NT2/D1 (cell line): ENCODE data around the gene PSKH1.

ENCODE experiments used
- DNase-seq: peaks from one replicate; pipeline ENCODE4 v3.0.0-alpha.2; 2011; ENCODE audit warnings: low read depth, low spot score
- H3K27me3 ChIP-seq: 2 replicates; pipeline ENCODE4 v1.6.0; 2011; ENCODE audit warnings: mild to moderate bottlenecking; ENCODE audit not compliant: insufficient read length, insufficient read depth
- H3K36me3 ChIP-seq: 2 replicates; pipeline ENCODE4 v1.6.1; 2011; ENCODE audit warnings: mild to moderate bottlenecking, low read length, mixed read lengths; ENCODE audit not compliant: insufficient read depth, insufficient read length
- H3K4me1 ChIP-seq: 2 replicates; pipeline ENCODE4 v1.5.1; 2011; ENCODE audit not compliant: insufficient read depth, insufficient read length
- H3K4me3 ChIP-seq: 2 replicates; pipeline ENCODE4 v1.5.1; 2011; ENCODE audit warnings: low read depth; ENCODE audit not compliant: insufficient read length
- H3K9ac ChIP-seq: 2 replicates; pipeline ENCODE4 v1.6.0; 2011; ENCODE audit warnings: low read depth; ENCODE audit not compliant: insufficient read length
- H3K9me3 ChIP-seq: 2 replicates; pipeline ENCODE4 v1.5.1; 2011; ENCODE audit warnings: mild to moderate bottlenecking, low read length; ENCODE audit not compliant: insufficient read depth
- SUZ12 ChIP-seq: IDR thresholded peaks from 2 replicates; pipeline ENCODE4 v1.6.1; 2011; ENCODE audit not compliant: insufficient read length, insufficient read depth; ENCODE audit errors: extremely low read depth
- YY1 ChIP-seq: IDR thresholded peaks from 2 replicates; pipeline ENCODE4 v1.6.1; 2011; ENCODE audit not compliant: insufficient read length, insufficient read depth
- ZNF274 ChIP-seq: IDR thresholded peaks from 2 replicates; pipeline ENCODE4 v1.6.1; 2011; ENCODE audit warnings: mild to moderate bottlenecking, low read depth, low read length

Gene PSKH1

DNA sequence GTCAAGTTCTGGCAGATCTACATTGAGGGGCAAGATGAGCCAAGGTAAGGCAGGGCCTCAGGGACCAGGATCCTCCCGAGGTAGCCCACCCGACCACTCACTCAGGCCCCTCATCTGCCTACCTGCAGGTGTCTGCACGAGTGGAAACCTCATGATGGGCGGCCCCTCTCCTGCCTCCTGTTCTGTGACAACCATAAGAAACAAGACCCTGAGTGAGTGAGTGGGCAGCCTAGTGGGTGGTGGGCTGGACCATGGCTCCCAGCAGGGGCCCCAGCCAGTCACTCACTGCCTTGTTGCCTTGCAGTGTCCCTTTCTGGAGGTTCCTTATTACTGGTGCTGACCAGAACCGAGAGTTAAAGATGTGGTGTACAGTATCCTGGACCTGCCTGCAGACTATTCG is 14.8 kb upstream of the PSKH1 start:
- TF ChIP-seq YY1 (no peak), ZNF274 (no peak), SUZ12 (no peak)
- Histone ChIP-seq H3K4me3 (no peak overlapping the region), H3K27me3 (no peaks in the 10 kb centered on the region), H3K9ac (no peak overlapping the region), H3K4me1 (peaks cover 4% of the 10 kb centered on the region), H3K9me3 (no peaks in the 10 kb centered on the region), H3K36me3 (peaks cover 86% of the 10 kb centered on the region)
- DNase-seq, result no peak

DNA sequence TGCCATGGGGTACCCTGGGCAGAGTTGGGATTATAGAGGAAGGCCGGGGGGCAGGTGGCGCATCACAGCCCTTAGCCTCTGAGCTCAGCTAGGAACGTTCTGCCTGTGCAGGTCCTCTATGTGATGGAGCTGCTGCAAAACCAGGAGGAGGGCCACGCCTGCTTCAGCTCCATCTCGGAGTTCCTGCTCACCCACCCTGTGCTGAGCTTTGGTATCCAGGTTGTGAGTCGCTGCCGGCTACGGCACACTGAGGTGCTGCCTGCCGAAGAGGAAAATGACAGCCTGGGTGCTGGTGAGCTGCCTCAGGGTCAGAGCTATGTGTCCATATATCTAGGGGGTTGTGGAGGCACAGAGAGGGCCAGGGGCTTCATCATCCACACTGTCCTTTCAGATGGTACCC is 14.2 kb upstream of the PSKH1 start:
- Histone ChIP-seq H3K4me3 (no peak overlapping the region), H3K9ac (no peak overlapping the region), H3K4me1 (peaks cover 5% of the 10 kb centered on the region), H3K9me3 (no peaks in the 10 kb centered on the region), H3K36me3 (peaks cover 92% of the 10 kb centered on the region), H3K27me3 (no peaks in the 10 kb centered on the region)
- no peak for DNase-seq
- no peak for TF ChIP-seq YY1
- no peak for TF ChIP-seq SUZ12
- no peak for TF ChIP-seq ZNF274

DNA sequence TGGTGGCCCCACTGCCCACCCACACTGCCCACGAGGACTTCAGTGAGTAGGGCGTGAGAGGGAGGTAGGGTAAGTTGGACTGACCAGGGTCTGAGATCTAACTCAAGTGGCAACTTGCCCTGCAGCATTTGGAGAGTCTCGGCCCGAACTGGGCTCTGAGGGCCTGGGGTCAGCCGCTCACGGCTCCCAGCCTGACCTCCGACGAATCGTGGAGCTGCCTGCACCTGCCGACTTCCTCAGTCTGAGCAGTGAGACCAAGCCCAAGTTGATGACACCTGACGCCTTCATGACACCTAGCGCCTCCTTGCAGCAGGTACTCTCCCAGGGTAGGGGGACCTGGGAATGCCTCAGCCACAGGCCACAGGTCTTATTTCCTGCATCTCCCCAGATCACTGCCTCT is 13.6 kb upstream of the PSKH1 start:
- H3K9ac ChIP-seq, result no peak overlapping the region
- TF ChIP-seq YY1 (no peak), SUZ12 (no peak), ZNF274 (no peak)
- H3K36me3 ChIP-seq, result peaks cover 98% of the 10 kb centered on the region
- no peaks in the 10 kb centered on the region for H3K27me3 ChIP-seq
- H3K4me3 ChIP-seq, result no peak overlapping the region
- peaks cover 10% of the 10 kb centered on the region for H3K4me1 ChIP-seq
- DNase-seq, result no peak
- no peaks in the 10 kb centered on the region for H3K9me3 ChIP-seq

DNA sequence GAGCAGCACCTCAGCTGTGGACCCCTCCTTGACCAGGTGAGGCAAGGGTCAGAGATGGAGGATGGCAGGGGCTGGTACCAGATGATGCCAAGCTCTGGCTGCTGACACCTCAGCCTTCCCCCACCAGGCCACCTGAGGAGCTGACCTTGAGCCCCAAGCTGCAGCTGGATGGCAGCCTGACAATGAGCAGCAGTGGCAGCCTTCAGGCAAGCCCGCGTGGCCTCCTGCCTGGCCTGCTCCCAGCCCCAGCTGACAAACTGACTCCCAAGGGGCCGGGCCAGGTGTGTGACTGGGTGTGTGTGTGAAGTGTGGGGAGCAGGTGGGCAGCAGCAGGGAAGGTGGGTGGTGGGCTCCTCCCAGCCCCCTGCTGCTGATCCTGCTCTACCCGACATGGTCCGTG is 13.1 kb upstream of the PSKH1 start:
- H3K36me3 ChIP-seq, result peaks cover 96% of the 10 kb centered on the region
- DNase-seq, result no peak

DNA sequence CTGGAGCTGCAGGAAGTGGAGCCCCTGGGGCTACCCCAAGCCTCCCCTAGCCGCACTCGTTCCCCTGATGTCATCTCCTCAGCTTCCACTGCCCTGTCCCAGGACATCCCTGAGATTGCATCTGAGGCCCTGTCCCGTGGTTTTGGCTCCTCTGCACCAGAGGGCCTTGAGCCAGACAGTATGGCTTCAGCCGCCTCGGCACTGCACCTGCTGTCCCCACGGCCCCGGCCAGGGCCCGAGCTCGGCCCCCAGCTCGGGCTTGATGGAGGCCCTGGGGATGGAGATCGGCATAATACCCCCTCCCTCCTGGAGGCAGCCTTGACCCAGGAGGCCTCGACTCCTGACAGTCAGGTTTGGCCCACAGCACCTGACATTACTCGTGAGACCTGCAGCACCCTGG is 12.5 kb upstream of the PSKH1 start:
- Histone ChIP-seq H3K4me1 (peaks cover 10% of the 10 kb centered on the region), H3K9ac (no peak overlapping the region), H3K27me3 (no peaks in the 10 kb centered on the region), H3K9me3 (no peaks in the 10 kb centered on the region), H3K4me3 (no peak overlapping the region), H3K36me3 (peaks cover 90% of the 10 kb centered on the region)
- DNase-seq, result no peak
- no peak for TF ChIP-seq SUZ12
- no peak for TF ChIP-seq ZNF274
- TF ChIP-seq YY1, result no peak

More for the DNA sequence above, 13.1 kb upstream of the PSKH1 start:
- Histone ChIP-seq H3K4me1 (peaks cover 10% of the 10 kb centered on the region), H3K9me3 (no peaks in the 10 kb centered on the region), H3K4me3 (no peak overlapping the region), H3K9ac (no peak overlapping the region), H3K27me3 (no peaks in the 10 kb centered on the region)
- TF ChIP-seq YY1, result no peak
- no peak for TF ChIP-seq SUZ12
- TF ChIP-seq ZNF274, result no peak

DNA sequence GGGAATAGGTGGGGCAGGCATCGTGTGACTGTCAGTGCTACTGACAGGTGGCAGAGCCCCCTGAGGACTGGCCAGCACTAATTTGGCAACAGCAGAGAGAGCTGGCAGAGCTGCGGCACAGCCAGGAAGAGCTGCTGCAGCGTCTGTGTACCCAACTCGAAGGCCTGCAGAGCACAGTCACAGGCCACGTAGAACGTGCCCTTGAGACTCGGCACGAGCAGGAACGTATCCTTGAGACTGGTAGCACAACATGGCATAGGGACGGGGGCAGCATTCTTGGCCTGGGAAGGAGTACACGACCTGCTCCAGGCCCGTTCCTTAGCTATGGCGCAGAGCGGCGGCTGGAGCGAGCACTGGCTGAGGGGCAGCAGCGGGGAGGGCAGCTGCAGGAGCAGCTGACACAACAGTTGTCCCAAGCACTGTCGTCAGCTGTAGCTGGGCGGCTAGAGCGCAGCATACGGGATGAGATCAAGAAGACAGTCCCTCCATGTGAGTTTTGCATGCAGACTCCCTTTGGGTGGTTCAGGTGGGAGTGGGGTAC is 11.4 kb upstream of the PSKH1 start:
- Histone ChIP-seq H3K27me3 (no peaks in the 10 kb centered on the region), H3K36me3 (peaks cover 83% of the 10 kb centered on the region), H3K9me3 (no peaks in the 10 kb centered on the region), H3K4me1 (peaks cover 16% of the 10 kb centered on the region), H3K9ac (no peak overlapping the region), H3K4me3 (no peak overlapping the region)
- TF ChIP-seq YY1 (no peak), SUZ12 (no peak), ZNF274 (no peak)
- DNase-seq, result no peak

DNA sequence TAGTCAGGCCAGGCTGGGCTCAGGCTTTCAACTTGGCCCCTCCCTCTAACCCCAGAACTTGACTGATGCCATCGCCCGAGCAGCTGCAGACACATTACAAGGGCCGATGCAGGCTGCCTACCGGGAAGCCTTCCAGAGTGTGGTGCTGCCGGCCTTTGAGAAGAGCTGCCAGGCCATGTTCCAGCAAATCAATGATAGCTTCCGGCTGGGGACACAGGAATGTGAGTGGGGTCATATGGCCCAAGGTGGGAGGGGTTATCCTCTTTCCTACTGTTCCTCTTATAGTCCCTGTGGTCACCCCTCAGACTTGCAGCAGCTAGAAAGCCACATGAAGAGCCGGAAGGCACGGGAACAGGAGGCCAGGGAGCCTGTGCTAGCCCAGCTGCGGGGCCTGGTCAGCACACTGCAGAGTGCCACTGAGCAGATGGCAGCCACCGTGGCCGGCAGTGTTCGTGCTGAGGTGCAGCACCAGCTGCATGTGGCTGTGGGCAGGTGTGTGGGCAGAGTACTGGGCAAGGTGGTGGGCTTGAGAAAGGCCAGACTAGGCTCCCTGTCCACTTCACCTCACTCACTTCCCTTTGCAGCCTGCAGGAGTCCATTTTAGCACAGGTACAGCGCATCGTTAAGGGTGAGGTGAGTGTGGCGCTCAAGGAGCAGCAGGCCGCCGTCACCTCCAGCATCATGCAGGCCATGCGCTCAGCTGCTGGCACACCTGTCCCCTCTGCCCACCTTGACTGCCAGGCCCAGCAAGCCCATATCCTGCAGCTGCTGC is 10.5 kb upstream of the PSKH1 start:
- no peak for DNase-seq
- no peak overlapping the region for H3K9ac ChIP-seq
- H3K4me1 ChIP-seq, result peaks cover 16% of the 10 kb centered on the region
- no peaks in the 10 kb centered on the region for H3K27me3 ChIP-seq
- no peaks in the 10 kb centered on the region for H3K9me3 ChIP-seq
- no peak overlapping the region for H3K4me3 ChIP-seq
- H3K36me3 ChIP-seq, result peaks cover 79% of the 10 kb centered on the region
- TF ChIP-seq SUZ12 (no peak), ZNF274 (no peak), YY1 (no peak)
